BLaER1 treated with 17β-estradiol and CSF1 and Interleukin-3, amounts not matched to agents 10 nM and 100 nM (cell line): ENCODE results near the gene PIK3R6.

ENCODE experiments used
- H3K27ac ChIP-seq, 11 experiments: shearing (Covaris generic); formaldehyde crosslinking; 2 replicates each; pipeline ENCODE4 v1.8.1; 2022
- H3K27me3 ChIP-seq, 11 experiments: shearing (Covaris generic); formaldehyde crosslinking; 2 replicates each; pipeline ENCODE4 v1.8.1; 2022
- H3K36me3 ChIP-seq, 11 experiments: shearing (Covaris generic); formaldehyde crosslinking; 2 replicates each; pipeline ENCODE4 v1.8.1; 2022
- H3K4me1 ChIP-seq, 10 experiments: shearing (Covaris generic); formaldehyde crosslinking; 2 replicates each; pipeline ENCODE4 v1.8.1; 2022
- H3K4me2 ChIP-seq, 11 experiments: shearing (Covaris generic); formaldehyde crosslinking; 2 replicates each; pipeline ENCODE4 v1.8.1; 2022
- H3K4me3 ChIP-seq, 10 experiments: shearing (Covaris generic); formaldehyde crosslinking; 2 replicates each; pipeline ENCODE4 v1.8.1; 2022
- H3K9ac ChIP-seq, 11 experiments: shearing (Covaris generic); formaldehyde crosslinking; 2 replicates each; pipeline ENCODE4 v1.8.1; 2022
- H3K9me3 ChIP-seq, 11 experiments: shearing (Covaris generic); formaldehyde crosslinking; replicated peaks in 1 of 11; 2 replicates each; pipeline ENCODE4 v1.8.1; 2022
- H4K20me1 ChIP-seq, 11 experiments: shearing (Covaris generic); formaldehyde crosslinking; 2 replicates each; pipeline ENCODE4 v1.8.1; 2022
- Cebpa-rat ChIP-seq, 11 experiments: shearing (Covaris generic); IDR thresholded peaks; 2 replicates each; pipeline ENCODE4 v1.8.1; 2022

Gene PIK3R6

GRCh38 chr17:8898636-8899035, 31.2 kb upstream of the PIK3R6 start:
- no peak for TF ChIP-seq Cebpa-rat (IDR thresholded peaks at IDR 0.05)
- peaks cover 0 to 93% (median 52%) of the 10 kb centered on the region in 11 experiments; a peak in 15 of 22 replicates for H3K36me3 ChIP-seq

GRCh38 chr17:8898126-8898525, 30.7 kb upstream of the PIK3R6 start:
- peak overlapping the region; percentile 56 to 91 (median 76) for H3K4me2 ChIP-seq
- no peaks in the 10 kb centered on the region for H3K9me3 ChIP-seq
- peak overlapping the region in 1 of 11 experiments; percentile 0; a peak in 1 of 22 replicates for H3K9ac ChIP-seq
- TF ChIP-seq Cebpa-rat (IDR thresholded peaks at IDR 0.05): 0 out of 22 replicates have a peak, but pooled peaks of 1 of the 11 experiments have one; percentile 14
- H3K27me3 ChIP-seq: no peaks in the 10 kb centered on the region
- H3K27ac ChIP-seq: peak overlapping the region in 4 of 11 experiments; percentile 13 to 43 (median 18); a peak in 3 of 22 replicates
- H4K20me1 ChIP-seq: peaks cover 0 to 70% (median 10%) of the 10 kb centered on the region in 11 experiments; a peak in 10 of 22 replicates
- peaks cover 0 to 95% (median 55%) of the 10 kb centered on the region in 11 experiments; a peak in 14 of 22 replicates for H3K36me3 ChIP-seq
- H3K4me3 ChIP-seq: peak overlapping the region in 1 of 10 experiments; percentile 32; a peak in 3 of 20 replicates
- peaks cover 52 to 71% (median 63%) of the 10 kb centered on the region in 10 experiments for H3K4me1 ChIP-seq

More at GRCh38 chr17:8898636-8899035, 31.2 kb upstream of the PIK3R6 start:
- Histone ChIP-seq H3K27me3 (no peaks in the 10 kb centered on the region), H3K27ac (peak overlapping the region in 6 of 11 experiments; percentile 13 to 63 (median 32); a peak in 5 of 22 replicates), H3K9ac (0 out of 22 replicates have a peak overlapping the region, but pooled peaks of 1 of the 11 experiments have one; percentile 0), H3K4me3 (peak overlapping the region in 3 of 10 experiments; percentile 4 to 32 (median 10); a peak in 2 of 20 replicates), H4K20me1 (peaks cover 0 to 67% (median 10%) of the 10 kb centered on the region in 11 experiments; a peak in 10 of 22 replicates), H3K9me3 (no peaks in the 10 kb centered on the region), H3K4me1 (peaks cover 52 to 71% (median 63%) of the 10 kb centered on the region in 10 experiments), H3K4me2 (peak overlapping the region; percentile 56 to 91 (median 76))

GRCh38 chr17:8896641-8897635, 29.5 kb upstream of the PIK3R6 start:
- Histone ChIP-seq H3K4me2 (peak overlapping the region in 8 of 11 experiments; percentile 26 to 91 (median 81); a peak in 15 of 22 replicates), H4K20me1 (peaks cover 0 to 70% (median 10%) of the 10 kb centered on the region in 11 experiments; a peak in 10 of 22 replicates), H3K27me3 (no peaks in the 10 kb centered on the region), H3K4me3 (no peak overlapping the region), H3K4me1 (peaks cover 52 to 82% (median 65%) of the 10 kb centered on the region in 10 experiments), H3K9me3 (no peaks in the 10 kb centered on the region), H3K27ac (peak overlapping the region in 1 of 11 experiments; percentile 30; a peak in 1 of 22 replicates), H3K36me3 (peaks cover 0 to 96% (median 55%) of the 10 kb centered on the region in 11 experiments; a peak in 14 of 22 replicates), H3K9ac (no peak overlapping the region; a peak in 1 of 22 replicates)
- no peak for TF ChIP-seq Cebpa-rat (IDR thresholded peaks at IDR 0.05)

- no peak overlapping the region for H3K4me3 ChIP-seq
- H3K9ac ChIP-seq: 0 out of 22 replicates have a peak overlapping the region, but pooled peaks of 1 of the 11 experiments have one; percentile 13
- peaks cover 0 to 96% (median 55%) of the 10 kb centered on the region in 11 experiments; a peak in 14 of 22 replicates for H3K36me3 ChIP-seq
- TF ChIP-seq Cebpa-rat (IDR thresholded peaks at IDR 0.05): no peak
- no peaks in the 10 kb centered on the region for H3K27me3 ChIP-seq
- H4K20me1 ChIP-seq: peaks cover 0 to 69% (median 10%) of the 10 kb centered on the region in 11 experiments; a peak in 10 of 22 replicates
- peak overlapping the region in 1 of 11 experiments; percentile 85; a peak in 1 of 22 replicates for H3K4me2 ChIP-seq
- no peaks in the 10 kb centered on the region for H3K9me3 ChIP-seq
- H3K4me1 ChIP-seq: peaks cover 44 to 79% (median 64%) of the 10 kb centered on the region in 10 experiments
- H3K27ac ChIP-seq: no peak overlapping the region
These were observed 28.6 kb upstream of the PIK3R6 start for GRCh38 chr17:8896087-8896486.

GRCh38 chr17:8894673-8895578, 27.5 kb upstream of the PIK3R6 start:
- peaks cover 0 to 96% (median 59%) of the 10 kb centered on the region in 11 experiments; a peak in 14 of 22 replicates for H3K36me3 ChIP-seq
- no peak overlapping the region for H3K4me3 ChIP-seq
- no peaks in the 10 kb centered on the region for H3K27me3 ChIP-seq
- TF ChIP-seq Cebpa-rat (IDR thresholded peaks at IDR 0.05): no peak
- peaks cover 33 to 68% (median 53%) of the 10 kb centered on the region in 10 experiments for H3K4me1 ChIP-seq
- H3K27ac ChIP-seq: peak overlapping the region in 3 of 11 experiments; percentile 13 to 53 (median 34); a peak in 1 of 22 replicates
- peak overlapping the region in 6 of 11 experiments; percentile 12 to 42 (median 24); a peak in 10 of 22 replicates for H3K4me2 ChIP-seq
- peaks cover 0 to 74% (median 10%) of the 10 kb centered on the region in 11 experiments; a peak in 10 of 22 replicates for H4K20me1 ChIP-seq
- no peaks in the 10 kb centered on the region for H3K9me3 ChIP-seq
- H3K9ac ChIP-seq: 0 out of 22 replicates have a peak overlapping the region, but pooled peaks of 2 of the 11 experiments have one; percentile 18 to 39

GRCh38 chr17:8894202-8894671, 26.8 kb upstream of the PIK3R6 start:
- no peak for TF ChIP-seq Cebpa-rat (IDR thresholded peaks at IDR 0.05)
- peak overlapping the region in 2 of 11 experiments; percentile 18 to 39; a peak in 2 of 22 replicates for H3K9ac ChIP-seq
- H3K4me2 ChIP-seq: peak overlapping the region in 5 of 11 experiments; percentile 22 to 42 (median 25); a peak in 9 of 22 replicates
- peak overlapping the region in 5 of 11 experiments; percentile 13 to 53 (median 19); a peak in 3 of 22 replicates for H3K27ac ChIP-seq
- H4K20me1 ChIP-seq: peaks cover 0 to 76% (median 7%) of the 10 kb centered on the region in 11 experiments; a peak in 10 of 22 replicates
- H3K36me3 ChIP-seq: peaks cover 0 to 96% (median 64%) of the 10 kb centered on the region in 11 experiments; a peak in 14 of 22 replicates
- no peak overlapping the region for H3K4me3 ChIP-seq
- H3K27me3 ChIP-seq: no peaks in the 10 kb centered on the region
- no peaks in the 10 kb centered on the region for H3K9me3 ChIP-seq
- H3K4me1 ChIP-seq: peaks cover 26 to 61% (median 46%) of the 10 kb centered on the region in 10 experiments

- H3K9me3 ChIP-seq: no peaks in the 10 kb centered on the region
- H4K20me1 ChIP-seq: peaks cover 0 to 76% (median 7%) of the 10 kb centered on the region in 11 experiments; a peak in 9 of 22 replicates
- H3K36me3 ChIP-seq: peaks cover 0 to 96% (median 70%) of the 10 kb centered on the region in 11 experiments; a peak in 14 of 22 replicates
- no peak for TF ChIP-seq Cebpa-rat (IDR thresholded peaks at IDR 0.05)
- H3K4me1 ChIP-seq: peaks cover 21 to 56% (median 40%) of the 10 kb centered on the region in 10 experiments
- no peak overlapping the region for H3K4me3 ChIP-seq
- H3K27ac ChIP-seq: peak overlapping the region in 4 of 11 experiments; percentile 13 to 34 (median 16); a peak in 2 of 22 replicates
- peak overlapping the region in 1 of 11 experiments; percentile 39; a peak in 2 of 22 replicates for H3K9ac ChIP-seq
- H3K4me2 ChIP-seq: peak overlapping the region in 2 of 11 experiments; percentile 23 to 25; a peak in 1 of 22 replicates
- H3K27me3 ChIP-seq: no peaks in the 10 kb centered on the region
These were observed 26.2 kb upstream of the PIK3R6 start for GRCh38 chr17:8893621-8894201.
